Stomach (tissue), 9 donors: ENCODE results near the gene CHRNG. TPM values are rescaled to one million over a fixed set of nuclear protein-coding genes. Genes with fewer than 3 reads are reported as not detected.

Experiments
- DNase-seq, 2 donors: peaks; one replicate each; pipeline versions ENCODE4 v3.0.0 to v3.0.0-alpha.2; 2013 to 2019
- H3K27ac ChIP-seq, 5 donors: fragments of 200-600 bp in 4 of 5; sonication (generic) in 4 of 5; one replicate each; pipeline ENCODE4 v1.5.1; 2013 to 2019; ENCODE audit warnings: mild to moderate bottlenecking in 1 of 5, moderate library complexity in 1 of 5
- H3K27me3 ChIP-seq, 3 donors: fragments of 200-600 bp; sonication (generic); one replicate each; pipeline ENCODE4 v1.5.1; 2017 to 2019; ENCODE audit warnings: mixed run types in 1 of 3
- H3K36me3 ChIP-seq, 4 donors: fragments of 200-600 bp; sonication (generic); 1 replicate in 3 of 4; 2 replicates in 1 of 4; pipeline ENCODE4 v1.5.1; 2016 to 2019
- H3K4me1 ChIP-seq, 4 donors: fragments of 200-600 bp; sonication (generic); one replicate each; pipeline ENCODE4 v1.5.1; 2016 to 2019
- H3K4me3 ChIP-seq, 4 donors: fragments of 200-600 bp; sonication (generic) in 3 of 4; one replicate each; pipeline ENCODE4 v1.5.1; 2016 to 2019; ENCODE audit warnings: mild to moderate bottlenecking in 1 of 4
- H3K9me3 ChIP-seq, 4 donors: fragments of 200-600 bp; sonication (generic); one replicate each; pipeline ENCODE4 v1.5.1; 2016 to 2019
- CTCF ChIP-seq, 7 experiments: fragments of 450-650 bp in 4 of 7; fragments of 200-600 bp in 3 of 7; sonication (generic) in 3 of 7; IDR thresholded peaks; one replicate each; pipeline ENCODE4 v1.5.1; 2016 to 2019; ENCODE audit warnings: antibody characterized with exemption in 7 of 7, control low read depth in 2 of 7, mild to moderate bottlenecking in 1 of 7
- EP300 ChIP-seq: sonication (generic); formaldehyde crosslinking; IDR thresholded peaks from one replicate; pipeline ENCODE4 v1.6.1; 2017; ENCODE audit warnings: antibody characterized with exemption
- POLR2A ChIP-seq, 4 donors: fragments of 450-650 bp; IDR thresholded peaks; one replicate each; pipeline ENCODE4 v1.6.1; 2016; ENCODE audit warnings: antibody characterized with exemption in 4 of 4, control low read depth in 2 of 4, mild to moderate bottlenecking in 1 of 4, moderate library complexity in 1 of 4
- POLR2AphosphoS5 ChIP-seq, 3 donors: sonication (generic); formaldehyde crosslinking; IDR thresholded peaks; one replicate each; pipeline ENCODE4 v1.6.1; 2016; ENCODE audit warnings: antibody characterized with exemption in 3 of 3
- WGBS, 5 donors: extraction: QIAGEN DNeasy Blood & Tissue Kit in 3 of 5; methylation state at CpG; one replicate each; pipeline versions ENCODE4 v1.1.5 to v1.1.7; 2013 to 2018; 5-methylcytosine and 5-hydroxymethylcytosine counted together
- intact Hi-C: fragments of 100-400 bp; cut with DNase I; formaldehyde crosslinking; loops from one replicate; pipeline ENCODE4 v1.15.1; 2023; ENCODE audit warnings: low total_unique reads
- polyA plus RNA-seq, 3 donors: library from polyadenylated mRNA; stranded (reverse); fragments of 200-250 nt; gene quantifications; one replicate each; pipeline ENCODE4 v1.2.3, GENCODE V29; 2013
- total RNA-seq, 5 donors: library from RNA; depleted of rRNA; stranded (reverse); fragments of >200 nt; gene quantifications; one replicate each; pipeline versions ENCODE4 v1.1.0 to v1.2.3, GENCODE V29; 2014 to 2016
- donor health status: healthy with polysubstance abuse.
- donor health status: Bipolar disorder and iron deficiency.
- donor health status: healthy.

The CHRNG gene
- total and polyA plus RNA-seq, 8 donors, result not detected

DNA sequence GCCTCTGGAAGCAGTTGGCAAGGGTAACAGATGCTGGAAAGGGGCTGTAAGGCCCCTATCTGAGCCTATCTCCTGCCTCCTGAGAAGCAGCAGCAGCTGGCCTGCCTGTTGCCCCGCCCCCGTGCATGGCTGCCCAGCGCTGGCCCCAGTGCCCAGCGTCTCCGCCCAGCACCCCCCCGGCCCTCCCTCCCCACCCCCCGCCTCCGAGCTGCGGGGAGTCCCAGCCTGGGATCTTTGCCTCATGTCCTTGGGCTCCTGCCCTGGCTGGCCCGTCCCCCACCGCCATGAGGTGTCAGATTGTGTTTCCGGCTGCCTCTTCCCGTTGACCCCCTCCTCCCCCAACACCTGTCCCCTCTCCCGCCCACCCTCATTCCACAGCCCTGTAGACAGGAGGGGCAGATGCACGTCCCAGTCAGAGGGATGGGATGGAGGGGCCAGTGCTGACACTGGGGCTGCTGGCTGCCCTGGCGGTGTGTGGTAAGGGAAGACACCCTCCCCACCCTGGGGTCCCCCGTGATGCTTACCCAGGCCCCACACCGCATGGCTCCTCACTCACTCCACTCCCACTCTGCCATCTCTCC lies 13.6 kb upstream of the CHRNG start, which contains the start of gene CHRND:
TSS of gene CHRND (plus strand) at position 370 of the 581 bp plus-strand sequence. CDS start at position 426, 56 bp downstream.
- H3K27me3 ChIP-seq, result peaks cover 32 to 75% (median 58%) of the 10 kb centered on the region in 3 donors
- H3K27ac ChIP-seq, result no peak within 1 kb of the TSS
- TF ChIP-seq POLR2A (IDR thresholded peaks at IDR 0.05) (no peak), CTCF (IDR thresholded peaks at IDR 0.05) (no peak), EP300 (no peak), POLR2AphosphoS5 (IDR thresholded peaks at IDR 0.05) (no peak)
- no peak within 1 kb of the TSS for H3K4me3 ChIP-seq
- H3K9me3 ChIP-seq, result no peaks in the 10 kb centered on the region
- DNase-seq, result peak in 1 of 2 donors; percentile 77
- intact Hi-C loops, result no loop called here
- peaks cover 34 to 47% (median 38%) of the 10 kb centered on the region in 4 donors for H3K4me1 ChIP-seq
- 12 to 26% (median 16%) methylated on average over 9 to 18 of the region's 18 CpGs for WGBS, 5 donors
- no peaks in the 10 kb centered on the region for H3K36me3 ChIP-seq

DNA sequence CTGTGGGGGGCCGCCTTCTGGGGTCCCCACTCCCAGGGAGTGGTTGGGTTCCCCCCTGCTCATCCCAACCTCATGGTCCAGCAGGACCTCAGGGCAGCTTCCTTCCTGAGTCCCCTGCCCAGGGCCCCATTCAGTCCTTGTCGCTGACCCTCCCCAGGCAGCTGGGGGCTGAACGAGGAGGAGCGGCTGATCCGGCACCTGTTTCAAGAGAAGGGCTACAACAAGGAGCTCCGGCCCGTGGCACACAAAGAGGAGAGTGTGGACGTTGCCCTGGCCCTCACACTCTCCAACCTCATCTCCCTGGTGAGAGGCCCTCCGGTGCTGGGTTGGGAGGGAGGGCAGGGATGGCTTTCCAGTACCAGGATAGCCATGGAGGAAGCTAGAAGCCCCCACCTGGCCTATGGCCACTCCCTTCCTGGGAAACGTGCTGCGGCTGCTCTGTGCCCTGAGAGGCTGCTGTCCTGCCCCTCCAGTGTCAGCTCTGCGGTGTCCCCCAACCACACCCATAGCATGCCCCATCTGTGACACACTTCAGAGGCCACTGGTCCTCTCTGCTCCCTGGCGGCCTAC lies 13.0 kb upstream of the CHRNG start:
- H3K4me1 ChIP-seq, result peaks cover 34 to 47% (median 38%) of the 10 kb centered on the region in 4 donors
- peaks cover 32 to 69% (median 53%) of the 10 kb centered on the region in 3 donors for H3K27me3 ChIP-seq
- intact Hi-C loops, result no loop called here
- DNase-seq, result no peak
- H3K36me3 ChIP-seq, result no peaks in the 10 kb centered on the region
- no peak overlapping the region for H3K4me3 ChIP-seq
- no peaks in the 10 kb centered on the region for H3K9me3 ChIP-seq
- H3K27ac ChIP-seq, result no peak overlapping the region
- WGBS, 5 donors, result 47 to 63% (median 57%) methylated on average over 12 to 13 of the region's 13 CpGs
- TF ChIP-seq EP300 (no peak), CTCF (IDR thresholded peaks at IDR 0.05) (no peak), POLR2AphosphoS5 (IDR thresholded peaks at IDR 0.05) (no peak), POLR2A (IDR thresholded peaks at IDR 0.05) (no peak)

DNA sequence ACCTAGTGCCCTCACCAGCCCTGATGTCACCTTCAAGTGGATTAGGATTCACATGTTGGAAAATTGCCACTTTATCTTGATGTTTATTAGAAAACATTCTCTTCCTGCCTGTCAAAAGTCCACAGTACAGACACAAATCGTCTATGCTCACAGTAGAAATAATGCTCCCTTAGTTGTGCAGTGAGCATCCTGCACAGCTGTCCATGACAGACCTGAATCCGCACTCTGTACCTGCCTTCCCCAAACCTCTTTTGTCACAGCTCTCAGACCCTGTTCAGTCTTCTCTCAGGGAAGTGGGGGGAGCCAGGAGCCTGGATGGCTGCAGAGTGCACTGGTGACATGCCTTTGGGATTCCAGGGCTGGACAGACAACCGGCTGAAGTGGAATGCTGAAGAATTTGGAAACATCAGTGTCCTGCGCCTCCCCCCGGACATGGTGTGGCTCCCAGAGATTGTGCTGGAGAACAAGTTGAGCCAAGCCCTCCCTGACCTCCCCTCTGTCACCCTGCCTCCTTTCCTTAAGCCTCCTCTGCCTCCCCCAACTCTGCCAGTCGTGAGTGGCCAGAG lies 11.5 kb upstream of the CHRNG start:
- Histone ChIP-seq H3K9me3 (no peaks in the 10 kb centered on the region), H3K36me3 (no peaks in the 10 kb centered on the region), H3K4me3 (no peak overlapping the region), H3K4me1 (peaks cover 20 to 31% (median 23%) of the 10 kb centered on the region in 4 donors), H3K27ac (no peak overlapping the region), H3K27me3 (peaks cover 24 to 54% (median 38%) of the 10 kb centered on the region in 3 donors)
- no peak for DNase-seq
- WGBS, 5 donors, result 70 to 80% (median 75%) methylated on average over 6 of the region's 6 CpGs
- intact Hi-C loops, result no loop called here
- TF ChIP-seq POLR2AphosphoS5 (IDR thresholded peaks at IDR 0.05) (no peak), POLR2A (IDR thresholded peaks at IDR 0.05) (no peak), CTCF (IDR thresholded peaks at IDR 0.05) (no peak)

DNA sequence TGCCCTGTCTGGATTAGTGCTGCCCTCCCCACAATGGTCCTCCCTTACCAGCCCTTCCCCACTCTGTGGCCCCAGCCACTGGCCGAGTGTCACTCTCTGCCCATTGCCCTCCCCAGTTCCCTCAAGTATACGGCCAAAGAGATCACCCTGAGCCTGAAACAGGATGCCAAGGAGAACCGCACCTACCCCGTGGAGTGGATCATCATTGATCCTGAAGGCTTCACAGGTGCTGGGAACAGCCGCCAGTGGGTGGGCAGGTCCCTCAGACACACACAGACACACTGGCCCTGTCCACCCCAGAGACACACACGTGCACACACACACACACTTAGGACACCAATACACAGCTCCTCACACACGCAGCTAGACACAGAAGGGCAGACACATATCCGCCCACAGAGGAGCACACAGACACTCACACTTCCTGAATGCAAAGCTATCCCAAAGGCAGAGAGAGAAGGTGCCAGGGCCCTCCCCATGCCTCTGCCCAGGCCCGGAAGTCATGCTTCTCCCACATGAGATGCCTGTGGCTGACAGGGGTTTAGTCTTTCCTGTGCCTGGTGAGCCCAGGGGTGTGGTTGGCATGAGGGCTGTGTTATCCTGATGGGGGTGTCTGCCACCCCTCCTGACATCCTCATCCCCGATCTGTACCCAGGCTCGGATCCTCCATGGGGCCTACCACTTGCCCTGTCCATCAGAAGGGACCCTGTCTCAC lies 10.6 kb upstream of the CHRNG start:
- Histone ChIP-seq H3K27ac (no peak overlapping the region), H3K36me3 (no peaks in the 10 kb centered on the region), H3K27me3 (peaks cover 15 to 48% (median 29%) of the 10 kb centered on the region in 3 donors), H3K4me3 (no peak overlapping the region), H3K9me3 (no peaks in the 10 kb centered on the region), H3K4me1 (peaks cover 13 to 22% (median 16%) of the 10 kb centered on the region in 4 donors)
- no peak for DNase-seq
- intact Hi-C loops, result no loop called here
- TF ChIP-seq CTCF (IDR thresholded peaks at IDR 0.05) (no peak), POLR2A (IDR thresholded peaks at IDR 0.05) (no peak), POLR2AphosphoS5 (IDR thresholded peaks at IDR 0.05) (no peak), EP300 (no peak)
- WGBS, 5 donors, result 71 to 78% (median 76%) methylated on average over 9 to 11 of the region's 11 CpGs
